Stimulated activated effector memory CD8-positive, alpha-beta T cell treated with anti-CD3 and anti-CD28 coated beads, Interleukin-12 subunit alpha, Interleukin-12 subunit beta, amount 100 ng/mL, for 72 hours (primary cell): ENCODE measurements around the gene GNB1.
A peak's percentile ranks its signal among the peaks of the same experiment; 100 is the strongest.
"Not testable (repeated sequence)": the region's sequence is repeated elsewhere in the genome, so short reads cannot be mapped to it uniquely, and the experiment has no call there.

Source experiments
- ATAC-seq: fragments of 150-1000 bp; cut with Tn5 transposase; 2 replicates; pipeline ENCODE4 v1.10.0; 2021
- DNase-seq, 2 donors: peaks; one replicate each; pipeline ENCODE4 v3.0.0; 2021 to 2022; ENCODE audit warnings: low spot score in 2 of 2
- H3K27ac Mint-ChIP-seq: one replicate; pipeline ENCODE4 v1.8.0; 2022; ENCODE audit warnings: mild to moderate bottlenecking, mixed read lengths
- H3K36me3 Mint-ChIP-seq: one replicate; pipeline ENCODE4 v1.8.0; 2022; ENCODE audit warnings: mild to moderate bottlenecking, mixed read lengths
- H3K4me1 Mint-ChIP-seq: one replicate; pipeline ENCODE4 v1.8.0; 2022; ENCODE audit warnings: mixed read lengths
- H3K4me3 Mint-ChIP-seq: one replicate; pipeline ENCODE4 v1.8.0; 2022; ENCODE audit warnings: mild to moderate bottlenecking, mixed read lengths
- H3K9me3 Mint-ChIP-seq: one replicate; pipeline ENCODE4 v1.8.0; 2022; ENCODE audit warnings: mixed read lengths

GNB1 gene

GRCh38 chr1:1890506-1891348 is at the start of gene GNB1:
Gene GNB1, minus strand, starts transcription at chr1:1891087. Its CDS starts 65,634 bp downstream, at chr1:1825453.
- Mint-ChIP-seq H3K36me3 (peaks cover 46% of the 10 kb centered on the region), H3K4me3 (peak within 1 kb of the TSS; percentile 84), H3K9me3 (no peaks in the 10 kb centered on the region), H3K4me1 (peaks cover 55% of the 10 kb centered on the region), H3K27ac (peak within 1 kb of the TSS; percentile 94)
- DNase-seq, result peak; percentile 92 to 94
- ATAC-seq, result peak; percentile 84

GRCh38 chr1:1940123-1940425 is 49.2 kb upstream of the GNB1 start:
- ATAC-seq, result no peak
- H3K36me3 Mint-ChIP-seq, result no peaks in the 10 kb centered on the region
- no peak overlapping the region for H3K27ac Mint-ChIP-seq
- H3K9me3 Mint-ChIP-seq, result no peaks in the 10 kb centered on the region
- DNase-seq, result no peak
- H3K4me3 Mint-ChIP-seq, result no peak overlapping the region
- peaks cover 8% of the 10 kb centered on the region for H3K4me1 Mint-ChIP-seq

GRCh38 chr1:1939296-1940122 is 48.6 kb upstream of the GNB1 start:
- no peaks in the 10 kb centered on the region for H3K36me3 Mint-ChIP-seq
- H3K4me1 Mint-ChIP-seq, result peaks cover 14% of the 10 kb centered on the region
- H3K9me3 Mint-ChIP-seq, result no peaks in the 10 kb centered on the region
- H3K4me3 Mint-ChIP-seq, result no peak overlapping the region
- ATAC-seq, result no peak
- H3K27ac Mint-ChIP-seq, result no peak overlapping the region
- DNase-seq, result no peak

- Mint-ChIP-seq H3K4me3 (no peak overlapping the region), H3K27ac (no peak overlapping the region), H3K9me3 (peaks cover 3% of the 10 kb centered on the region), H3K4me1 (peaks cover 9% of the 10 kb centered on the region), H3K36me3 (no peaks in the 10 kb centered on the region)
- DNase-seq (no peak), ATAC-seq (no peak)
Observed at GRCh38 chr1:1938613-1939295, 47.9 kb upstream of the GNB1 start.

GRCh38 chr1:1938276-1938573 is 47.3 kb upstream of the GNB1 start:
- H3K36me3 Mint-ChIP-seq, result no peaks in the 10 kb centered on the region
- no peak overlapping the region for H3K4me3 Mint-ChIP-seq
- H3K4me1 Mint-ChIP-seq, result peaks cover 7% of the 10 kb centered on the region
- no peak overlapping the region for H3K27ac Mint-ChIP-seq
- H3K9me3 Mint-ChIP-seq, result peaks cover 3% of the 10 kb centered on the region
- ATAC-seq, result no peak
- DNase-seq, result no peak

- H3K4me3 Mint-ChIP-seq, result no peak overlapping the region
- ATAC-seq, result no peak
Observed at GRCh38 chr1:1937549-1938275, 46.8 kb upstream of the GNB1 start.

GRCh38 chr1:1937061-1937460 is 46.2 kb upstream of the GNB1 start:
- Mint-ChIP-seq H3K9me3 (peaks cover 3% of the 10 kb centered on the region), H3K4me1 (peaks cover 7% of the 10 kb centered on the region), H3K4me3 (no peak overlapping the region), H3K36me3 (no peaks in the 10 kb centered on the region), H3K27ac (no peak overlapping the region)
- no peak for ATAC-seq
- DNase-seq, result no peak

More at GRCh38 chr1:1937549-1938275, 46.8 kb upstream of the GNB1 start:
- H3K9me3 Mint-ChIP-seq, result peaks cover 3% of the 10 kb centered on the region
- H3K27ac Mint-ChIP-seq, result no peak overlapping the region
- DNase-seq, result no peak
- H3K4me1 Mint-ChIP-seq, result peaks cover 7% of the 10 kb centered on the region
- H3K36me3 Mint-ChIP-seq, result no peaks in the 10 kb centered on the region

GRCh38 chr1:1934848-1935247 is 44.0 kb upstream of the GNB1 start:
- not testable (repeated sequence) for DNase-seq, H3K4me3 Mint-ChIP-seq, H3K4me1 Mint-ChIP-seq, H3K9me3 Mint-ChIP-seq, ATAC-seq, H3K36me3 Mint-ChIP-seq
- H3K27ac Mint-ChIP-seq, result peak overlapping the region; percentile 9

- Mint-ChIP-seq H3K9me3 (peaks cover 3% of the 10 kb centered on the region), H3K36me3 (no peaks in the 10 kb centered on the region), H3K4me1 (peaks cover 5% of the 10 kb centered on the region), H3K27ac (no peak overlapping the region), H3K4me3 (no peak overlapping the region)
- no peak for ATAC-seq
- no peak for DNase-seq
Observed at GRCh38 chr1:1929639-1930545, 39.0 kb upstream of the GNB1 start.

GRCh38 chr1:1929102-1929638 is 38.3 kb upstream of the GNB1 start:
- no peaks in the 10 kb centered on the region for H3K4me1 Mint-ChIP-seq
- peaks cover under 1% of the 10 kb centered on the region for H3K9me3 Mint-ChIP-seq
- DNase-seq (no peak), ATAC-seq (no peak)
- no peak overlapping the region for H3K27ac Mint-ChIP-seq
- H3K4me3 Mint-ChIP-seq, result no peak overlapping the region
- H3K36me3 Mint-ChIP-seq, result no peaks in the 10 kb centered on the region

GRCh38 chr1:1928231-1929101 is 37.6 kb upstream of the GNB1 start:
- Mint-ChIP-seq H3K27ac (no peak overlapping the region), H3K4me3 (no peak overlapping the region), H3K4me1 (no peaks in the 10 kb centered on the region), H3K9me3 (no peaks in the 10 kb centered on the region), H3K36me3 (no peaks in the 10 kb centered on the region)
- DNase-seq (no peak), ATAC-seq (no peak)

GRCh38 chr1:1927751-1928150 is 36.9 kb upstream of the GNB1 start:
- no peaks in the 10 kb centered on the region for H3K36me3 Mint-ChIP-seq
- H3K9me3 Mint-ChIP-seq, result no peaks in the 10 kb centered on the region
- ATAC-seq, result no peak
- H3K4me1 Mint-ChIP-seq, result no peaks in the 10 kb centered on the region
- no peak overlapping the region for H3K27ac Mint-ChIP-seq
- DNase-seq, result no peak
- no peak overlapping the region for H3K4me3 Mint-ChIP-seq

- ATAC-seq, result no peak
- no peak for DNase-seq
- H3K27ac Mint-ChIP-seq, result no peak overlapping the region
- H3K4me1 Mint-ChIP-seq, result no peaks in the 10 kb centered on the region
- no peaks in the 10 kb centered on the region for H3K36me3 Mint-ChIP-seq
- H3K4me3 Mint-ChIP-seq, result no peak overlapping the region
- H3K9me3 Mint-ChIP-seq, result no peaks in the 10 kb centered on the region
Observed at GRCh38 chr1:1926886-1927660, 36.2 kb upstream of the GNB1 start.
